Posterior vena cava (tissue), 2 donors: ENCODE measurements around the gene LRFN2. TPM values are rescaled to one million over a fixed set of nuclear protein-coding genes. Genes with fewer than 3 reads are reported as not detected.

Experiments
- DNase-seq: peaks from one replicate; pipeline ENCODE4 v3.0.0-alpha.2; 2020; ENCODE audit warnings: low spot score
- intact Hi-C, 2 donors: fragments of 100-400 bp; cut with DNase I; formaldehyde crosslinking; loops; one replicate each; pipeline versions ENCODE4 v1.14.1 to v1.14.2; 2022 to 2023
- long read RNA-seq, 2 donors: library from polyadenylated mRNA; unstranded; transcript quantifications; one replicate each; pipeline ENCODE4 v2.0.0, GENCODE V29; 2020 to 2021
- total RNA-seq, 2 donors: library from RNA; stranded (reverse); fragmentation: NEBNext Ultra II Directional; extraction: Animal tissue kit (Norgen Biotek cat#: 25700); gene quantifications; one replicate each; pipeline ENCODE4 v1.2.1, GENCODE V29; 2021
- donor health status: DM: yes; HTN: yes; CAD: no.
- donor health status: DM: yes; HTN: yes; CAD: no.

Gene LRFN2
- not detected for total RNA-seq
- long read RNA-seq, donor 1, result 0 reads
- long read RNA-seq, donor 2, result 0 reads

- peak; percentile 88 for DNase-seq
- intact Hi-C loops, result loop anchor here in 1 of 2 donors (10.0 kb wide), 1 partner anchor 1223 kb away; no protein-coding TSS in a partner anchor
Observed at GRCh38 chr6:40587240-40588069, at the start of gene LRFN2. Gene LRFN2 (minus strand): TSS chr6:40587364.

DNA sequence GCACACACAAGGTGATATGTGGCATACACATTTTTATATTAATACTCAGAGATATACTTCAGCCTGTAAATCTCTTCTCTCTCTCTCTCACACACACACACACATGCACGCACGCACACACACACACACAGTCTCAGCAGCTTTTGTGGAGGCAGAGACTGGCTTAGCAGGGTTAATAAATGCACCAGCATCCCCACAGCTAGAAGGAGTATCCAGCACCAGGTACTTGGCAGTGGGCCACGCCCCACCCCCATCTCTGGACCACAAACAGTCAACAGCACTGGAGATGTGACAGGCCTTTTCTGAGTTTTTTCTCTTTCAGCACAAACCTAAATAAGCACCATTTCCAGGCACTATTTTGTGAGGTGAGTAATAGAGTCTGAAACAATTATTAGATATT, 47.3 kb upstream of the LRFN2 start:
- intact Hi-C loops, result no loop called here
- DNase-seq, result no peak

GRCh38 chr6:40631744-40632143, 44.6 kb upstream of the LRFN2 start:
- intact Hi-C loops, result no loop called here
- DNase-seq, result no peak

- no peak for DNase-seq
- intact Hi-C loops, result no loop called here
Observed at GRCh38 chr6:40630488-40630887, 43.3 kb upstream of the LRFN2 start.

- intact Hi-C loops, result no loop called here
- no peak for DNase-seq
Observed at GRCh38 chr6:40630051-40630450, 42.9 kb upstream of the LRFN2 start.

DNA sequence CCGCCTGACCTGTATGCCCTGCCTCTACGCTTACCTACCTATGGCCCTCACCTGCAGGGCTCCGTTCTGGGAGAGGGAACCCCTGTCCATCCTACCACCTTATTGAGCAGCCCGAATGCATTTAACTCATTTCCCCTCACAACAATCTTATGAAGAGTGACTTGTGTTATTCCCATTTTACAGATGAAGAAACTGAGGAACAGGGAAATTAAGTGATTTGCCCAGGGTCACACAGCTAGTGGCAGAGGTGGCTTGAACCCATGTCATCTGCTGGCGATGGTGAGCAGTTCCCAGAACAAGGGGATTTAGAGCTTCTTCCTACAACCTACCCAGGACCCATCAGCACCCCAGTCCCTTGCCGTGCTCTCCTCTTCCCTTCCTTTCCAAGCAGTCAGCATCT, 42.3 kb upstream of the LRFN2 start:
- intact Hi-C loops, result no loop called here
- no peak for DNase-seq

GRCh38 chr6:40627316-40627715, 40.2 kb upstream of the LRFN2 start:
- DNase-seq, result no peak
- intact Hi-C loops, result no loop called here

DNA sequence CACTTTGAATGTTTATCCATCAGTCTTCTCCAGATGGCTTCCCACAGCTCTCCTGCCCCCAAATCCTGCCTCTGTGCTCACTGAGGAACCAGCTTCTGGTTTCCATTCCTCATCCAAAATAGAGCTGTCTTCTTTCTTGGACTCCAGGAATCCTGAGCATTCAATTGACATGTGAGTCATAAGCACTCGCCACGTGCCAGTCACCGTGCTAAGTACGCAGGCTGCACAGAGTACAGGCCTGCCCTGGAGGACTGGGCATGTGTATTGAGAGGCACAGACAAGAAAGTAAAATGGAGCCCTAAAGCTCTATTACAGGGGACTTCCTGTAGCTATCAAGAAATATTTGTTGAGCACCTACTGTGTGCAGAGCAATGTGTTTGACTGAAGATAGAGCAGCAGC, 39.7 kb upstream of the LRFN2 start:
- intact Hi-C loops, result no loop called here
- no peak for DNase-seq

- intact Hi-C loops, result no loop called here
- DNase-seq, result no peak
Observed at GRCh38 chr6:40623932-40624331, 36.8 kb upstream of the LRFN2 start.

- intact Hi-C loops, result no loop called here
- no peak for DNase-seq
Observed at GRCh38 chr6:40623178-40623577, 36.0 kb upstream of the LRFN2 start.

DNA sequence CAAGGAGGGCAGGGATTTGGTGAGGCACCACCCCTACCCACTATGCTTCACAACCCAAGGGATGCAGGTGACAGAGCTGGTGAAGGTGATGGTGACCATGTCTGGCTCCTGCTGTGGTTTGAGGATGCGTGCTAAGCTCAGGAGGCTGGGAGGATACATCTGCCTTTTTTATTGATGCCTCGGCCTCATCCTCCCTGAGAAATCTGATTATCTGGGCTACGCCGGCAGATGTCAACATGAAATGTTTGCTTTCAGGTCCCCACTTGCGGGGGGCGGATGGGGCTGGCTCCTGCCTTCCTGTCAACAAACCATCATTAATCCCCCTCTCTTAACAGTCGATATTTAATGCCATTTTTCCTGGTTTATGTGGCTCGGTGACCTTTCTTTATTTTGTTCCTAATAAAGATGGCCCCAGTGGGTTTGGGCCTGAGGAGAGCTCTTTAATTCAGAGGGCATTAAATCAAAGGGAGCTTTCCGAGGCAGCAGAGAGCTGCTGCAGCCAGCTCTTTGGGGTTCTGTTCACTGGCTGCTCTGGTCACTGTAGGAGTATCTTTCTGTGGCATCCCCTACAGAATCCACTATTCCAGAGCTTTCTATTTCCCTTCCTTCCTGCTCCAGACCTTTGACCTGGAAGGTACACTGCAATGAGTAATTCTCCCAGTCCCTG, 33.5 kb upstream of the LRFN2 start:
- intact Hi-C loops, result no loop called here
- no peak for DNase-seq

- DNase-seq, result no peak
- intact Hi-C loops, result no loop called here
Observed at GRCh38 chr6:40614671-40615070, 27.5 kb upstream of the LRFN2 start.

- intact Hi-C loops, result no loop called here
Observed at GRCh38 chr6:40611912-40612311, 24.7 kb upstream of the LRFN2 start.

GRCh38 chr6:40611434-40611833, 24.3 kb upstream of the LRFN2 start:
- intact Hi-C loops, result no loop called here
- DNase-seq, result no peak

More at GRCh38 chr6:40611912-40612311, 24.7 kb upstream of the LRFN2 start:
- no peak for DNase-seq

- DNase-seq, result no peak
- intact Hi-C loops, result no loop called here
Observed at GRCh38 chr6:40610229-40610628, 23.1 kb upstream of the LRFN2 start.

DNA sequence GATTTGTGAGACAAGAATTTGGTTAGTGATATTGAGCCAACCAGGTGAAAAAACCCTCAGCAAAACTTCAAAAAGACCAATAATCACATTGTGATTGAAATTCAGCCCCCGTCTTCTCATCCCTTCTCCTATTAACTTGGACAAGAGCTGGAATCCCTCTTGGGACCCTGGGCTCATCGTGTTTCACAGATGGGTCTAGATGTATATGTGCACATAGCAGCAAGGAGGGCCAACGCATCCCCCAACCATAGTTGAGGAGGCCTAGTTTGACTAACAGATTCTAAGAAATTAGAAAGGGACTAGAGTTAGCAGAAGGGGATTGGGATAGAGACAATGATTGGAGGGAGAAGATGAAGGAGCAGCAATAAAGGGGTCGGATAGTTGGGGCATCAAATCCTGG, 19.8 kb upstream of the LRFN2 start:
- DNase-seq, result no peak
- intact Hi-C loops, result no loop called here

DNA sequence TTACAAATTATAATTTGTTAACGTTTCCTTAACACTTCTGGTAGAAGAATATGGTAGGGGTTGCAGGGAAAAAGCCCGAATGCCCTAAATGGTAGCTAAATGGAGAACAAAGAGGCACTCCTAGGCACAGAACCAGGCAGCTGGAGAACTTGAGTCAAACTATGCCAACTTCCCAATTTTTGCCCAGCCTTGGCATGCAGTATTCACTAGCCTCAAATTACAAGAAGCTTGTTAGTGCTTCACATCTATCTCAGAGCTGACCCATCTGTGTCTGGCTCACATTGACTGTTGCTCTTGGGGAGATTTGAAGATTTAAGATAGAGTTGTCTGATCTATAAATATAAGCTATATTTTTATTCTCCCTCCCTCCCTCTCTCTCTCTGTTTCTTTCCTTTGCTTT, 19.4 kb upstream of the LRFN2 start:
- no peak for DNase-seq
- intact Hi-C loops, result no loop called here

- intact Hi-C loops, result no loop called here
- DNase-seq, result no peak
Observed at GRCh38 chr6:40604082-40604481, 16.9 kb upstream of the LRFN2 start.

DNA sequence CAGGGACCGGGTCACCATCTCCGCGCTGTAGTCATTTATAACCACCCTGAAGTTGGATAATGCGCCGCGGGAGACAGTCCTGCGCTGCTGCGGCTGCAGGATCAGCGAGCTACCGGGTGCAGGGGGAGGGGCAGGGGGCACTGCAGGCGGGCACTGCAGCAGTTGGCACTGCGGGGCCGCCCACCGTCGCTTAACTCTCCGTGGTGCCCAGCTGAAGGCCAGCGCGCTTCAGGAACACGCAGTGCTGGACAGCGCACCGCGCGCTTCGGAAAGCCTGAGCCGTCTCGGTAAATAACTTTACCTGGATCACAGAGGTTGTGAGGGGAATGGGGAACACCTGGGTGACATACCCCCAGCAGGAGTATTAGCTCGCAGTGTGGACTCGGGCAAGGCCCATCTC, 12.4 kb upstream of the LRFN2 start:
- intact Hi-C loops, result no loop called here
- DNase-seq, result no peak

DNA sequence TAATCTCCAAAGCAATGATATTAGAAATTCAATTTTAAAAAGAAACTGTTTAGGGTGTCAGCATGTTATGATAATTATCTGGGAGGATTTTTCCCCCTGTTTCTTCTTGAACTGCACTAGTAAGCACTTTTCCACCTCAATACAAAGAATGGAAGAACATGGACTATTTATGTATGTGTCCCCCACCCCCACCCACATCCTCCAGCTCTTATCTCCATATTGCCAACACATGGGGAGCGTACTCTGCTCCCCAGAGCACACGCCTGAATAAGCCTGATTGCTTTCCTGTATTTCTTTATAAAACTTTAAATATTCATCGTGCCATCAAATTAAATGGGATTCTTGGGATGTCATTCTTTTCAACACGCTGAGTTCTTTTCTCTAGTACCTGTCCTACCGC, 11.4 kb upstream of the LRFN2 start:
- intact Hi-C loops, result no loop called here
- DNase-seq, result no peak

- DNase-seq, result no peak
- intact Hi-C loops, result no loop called here
Observed at GRCh38 chr6:40597301-40597700, 10.1 kb upstream of the LRFN2 start.
